Measurements from ENCODE around the gene FFAR1. TPM values are rescaled to one million over a fixed set of nuclear protein-coding genes. Genes with fewer than 3 reads are reported as not detected.

The FFAR1 gene
- polyA plus RNA-seq, 3 donors: 0.04 TPM; not detected in 2

GRCh38 chr19:35314031-35314430, 33.7 kb upstream of the FFAR1 start:
- intact Hi-C loops (cut with micrococcal nuclease): no loop called here
- H3K9ac ChIP-seq (ENCODE audit: insufficient read depth, low read length, poor library complexity, severe bottlenecking): no peak overlapping the region
- WGBS (ENCODE audit: insufficient coverage): 85% methylated on average over 7 of the region's 8 CpGs
- no peaks in the 10 kb centered on the region for H3K9me3 Mint-ChIP-seq
- H3K36me3 ChIP-seq (replicated peaks in 1 of 2; ENCODE audit: control insufficient read depth in 1 of 2, insufficient read depth in 2 of 2, low read length in 2 of 2): no peaks in the 10 kb centered on the region
- H3K27me3 ChIP-seq (ENCODE audit: control insufficient read depth in 2 of 2, insufficient read depth in 2 of 2, low read length in 2 of 2): no peaks in the 10 kb centered on the region
- peak overlapping the region in 1 of 7 donors; percentile 45 for H3K27ac Mint-ChIP-seq
- H3K4me3 Mint-ChIP-seq: no peak overlapping the region
- no peak overlapping the region for H3K4me2 ChIP-seq (replicated peaks; ENCODE audit: extremely low read depth, low read length, poor library complexity, severe bottlenecking)
- H2AFZ ChIP-seq (ENCODE audit: insufficient read depth, low read depth, low read length, poor library complexity, severe bottlenecking): no peak overlapping the region
- H3K79me2 ChIP-seq (ENCODE audit: insufficient read depth, low read length): no peaks in the 10 kb centered on the region
- TF ChIP-seq CTCF (IDR thresholded peaks at IDR 0.05): no peak
- H3K4me1 ChIP-seq (ENCODE audit: control insufficient read depth in 1 of 2, insufficient read depth in 2 of 2, low read length in 2 of 2): peaks cover 23 to 28% of the 10 kb centered on the region in 2 donors
- peaks cover 26% of the 10 kb centered on the region for H3K4me1 Mint-ChIP-seq
- peaks cover 0 to 8% of the 10 kb centered on the region in 2 donors for H3K36me3 Mint-ChIP-seq
- DNase-seq: no peak
- H3K27me3 Mint-ChIP-seq (ENCODE audit: low read depth in 3 of 3): peaks cover 0 to 2% (median 1%) of the 10 kb centered on the region in 3 donors
- no peaks in the 10 kb centered on the region for H4K20me1 ChIP-seq (ENCODE audit: insufficient read depth, low read length)
- H3K27ac ChIP-seq (ENCODE audit: low read depth in 1 of 2, low read length in 2 of 2): no peak overlapping the region
- H3K4me3 ChIP-seq (replicated peaks in 1 of 3; ENCODE audit: low read depth in 2 of 3, low read length in 3 of 3): no peak overlapping the region
- no peaks in the 10 kb centered on the region for H3K9me3 ChIP-seq (replicated peaks in 1 of 2; ENCODE audit: control insufficient read depth in 1 of 2, insufficient read depth in 1 of 2, low read length in 2 of 2)

GRCh38 chr19:35314858-35315470, 32.7 kb upstream of the FFAR1 start:
- intact Hi-C loops (cut with micrococcal nuclease): loop anchor here in 1 of 2 donors (5.0 kb wide), 1 partner anchor 43 kb away; no protein-coding TSS in a partner anchor
- no peaks in the 10 kb centered on the region for H3K9me3 ChIP-seq (replicated peaks in 1 of 2; ENCODE audit: control insufficient read depth in 1 of 2, insufficient read depth in 1 of 2, low read length in 2 of 2)
- H3K27ac ChIP-seq (ENCODE audit: low read depth in 1 of 2, low read length in 2 of 2): no peak overlapping the region
- no peaks in the 10 kb centered on the region for H4K20me1 ChIP-seq (ENCODE audit: insufficient read depth, low read length)
- no peak overlapping the region for H3K4me3 Mint-ChIP-seq
- H3K27me3 ChIP-seq (ENCODE audit: control insufficient read depth in 2 of 2, insufficient read depth in 2 of 2, low read length in 2 of 2): no peaks in the 10 kb centered on the region
- no peak overlapping the region for H3K9ac ChIP-seq (ENCODE audit: insufficient read depth, low read length, poor library complexity, severe bottlenecking)
- DNase-seq: no peak
- H3K36me3 Mint-ChIP-seq: peaks cover 0 to 7% of the 10 kb centered on the region in 2 donors
- no peak for TF ChIP-seq CTCF (IDR thresholded peaks at IDR 0.05)
- H3K27me3 Mint-ChIP-seq (ENCODE audit: low read depth in 3 of 3): peaks cover 0 to 5% (median 1%) of the 10 kb centered on the region in 3 donors
- no peaks in the 10 kb centered on the region for H3K79me2 ChIP-seq (ENCODE audit: insufficient read depth, low read length)
- H3K9me3 Mint-ChIP-seq: no peaks in the 10 kb centered on the region
- peaks cover 32 to 37% of the 10 kb centered on the region in 2 donors for H3K4me1 ChIP-seq (ENCODE audit: control insufficient read depth in 1 of 2, insufficient read depth in 2 of 2, low read length in 2 of 2)
- H3K27ac Mint-ChIP-seq: peak overlapping the region in 1 of 7 donors; percentile 66
- no peak overlapping the region for H2AFZ ChIP-seq (ENCODE audit: insufficient read depth, low read depth, low read length, poor library complexity, severe bottlenecking)
- no peak overlapping the region for H3K4me3 ChIP-seq (replicated peaks in 1 of 3; ENCODE audit: low read depth in 2 of 3, low read length in 3 of 3)
- H3K4me1 Mint-ChIP-seq: peaks cover 34% of the 10 kb centered on the region
- H3K4me2 ChIP-seq (replicated peaks; ENCODE audit: extremely low read depth, low read length, poor library complexity, severe bottlenecking): no peak overlapping the region
- 72% methylated on average over 9 of the region's 10 CpGs for WGBS (ENCODE audit: insufficient coverage)
- H3K36me3 ChIP-seq (replicated peaks in 1 of 2; ENCODE audit: control insufficient read depth in 1 of 2, insufficient read depth in 2 of 2, low read length in 2 of 2): no peaks in the 10 kb centered on the region
